Right ventricle myocardium inferior (tissue), 1 donor: Measurements from ENCODE around the gene CLNS1A. TPM values are rescaled to one million over a fixed set of nuclear protein-coding genes. Genes with fewer than 3 reads are reported as not detected.

Experiments
- ATAC-seq: fragments of 200-7000 bp; cut with Tn5 transposase; one replicate; pipeline ENCODE4 v1.9.1; 2020; ENCODE audit warnings: mild to moderate bottlenecking, moderate library complexity
- DNase-seq: peaks from one replicate; pipeline ENCODE4 v3.0.0; 2021; ENCODE audit errors: missing footprints
- intact Hi-C: fragments of 100-400 bp; cut with DNase I; formaldehyde crosslinking; loops from one replicate; pipeline ENCODE4 v1.11.0; 2022
- long read RNA-seq: library from polyadenylated mRNA; unstranded; transcript quantifications from one replicate; pipeline ENCODE4 v2.0.0, GENCODE V29; 2021
- total RNA-seq: library from RNA; stranded (reverse); fragmentation: NEBNext Ultra II Directional; extraction: Animal tissue kit (Norgen Biotek cat#: 25700); gene quantifications from one replicate; pipeline ENCODE4 v1.2.1, GENCODE V29; 2021
- donor health status: DM: no; HTN: yes; CAD: no; lungs with severe emphysema.

Gene CLNS1A, protein sequence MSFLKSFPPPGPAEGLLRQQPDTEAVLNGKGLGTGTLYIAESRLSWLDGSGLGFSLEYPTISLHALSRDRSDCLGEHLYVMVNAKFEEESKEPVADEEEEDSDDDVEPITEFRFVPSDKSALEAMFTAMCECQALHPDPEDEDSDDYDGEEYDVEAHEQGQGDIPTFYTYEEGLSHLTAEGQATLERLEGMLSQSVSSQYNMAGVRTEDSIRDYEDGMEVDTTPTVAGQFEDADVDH
- 76.9 TPM for total RNA-seq
- long read RNA-seq, transcript CLNS1A-204 (7 exons, 2,993 nt): major isoform, 30 of 32 reads
- long read RNA-seq, partial matches to known transcripts: 2 of 32 reads
- long read RNA-seq, other reads (novel, unspliced or antisense): 0 of 32 reads

DNA sequence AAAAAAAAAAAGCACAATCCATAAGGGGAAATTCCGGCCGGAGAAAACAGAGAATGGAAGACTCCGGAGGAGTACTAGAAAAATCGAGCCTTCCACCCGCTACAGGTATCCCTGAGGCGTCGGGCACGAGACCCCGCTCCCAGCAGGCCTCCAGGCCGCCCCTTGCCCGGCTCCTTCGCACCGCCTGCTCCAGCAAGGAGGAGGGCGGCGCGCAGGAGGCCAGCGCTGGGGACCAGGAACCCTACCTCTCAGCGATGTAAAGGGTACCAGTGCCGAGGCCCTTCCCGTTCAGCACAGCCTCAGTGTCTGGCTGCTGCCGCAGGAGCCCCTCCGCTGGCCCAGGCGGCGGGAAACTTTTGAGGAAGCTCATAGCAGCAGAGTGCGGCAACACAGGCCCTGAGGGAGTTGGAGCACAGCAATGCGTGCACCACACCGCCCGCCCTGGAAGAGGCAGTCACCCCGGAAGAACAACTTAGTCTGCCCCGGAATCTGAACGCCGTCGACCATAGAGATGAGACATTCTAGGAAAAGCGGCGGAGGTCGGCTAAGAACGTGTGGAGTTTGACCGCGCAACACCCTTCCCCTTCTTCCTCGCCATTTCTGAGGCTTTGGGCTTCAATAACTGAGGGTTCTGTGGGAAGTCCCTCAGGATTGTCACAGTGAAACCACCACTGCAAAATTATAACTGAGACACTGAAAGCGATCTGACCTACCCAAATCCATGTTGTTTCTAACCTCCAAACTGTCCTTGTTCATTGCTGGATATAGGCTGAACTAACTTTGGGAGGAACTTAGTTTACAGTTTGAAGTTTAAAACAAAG is at the start of gene CLNS1A:
Gene CLNS1A, minus strand, starts transcription at position 450 of the 821 bp plus-strand sequence. Its CDS starts 80 bp downstream, at position 370.
- intact Hi-C loops: loop anchor here (1.0 kb wide), 1 partner anchor 184 kb away; the partner anchor contains the start of gene AAMDC
- peak; percentile 90 for DNase-seq
- peak; percentile 98 for ATAC-seq

DNA sequence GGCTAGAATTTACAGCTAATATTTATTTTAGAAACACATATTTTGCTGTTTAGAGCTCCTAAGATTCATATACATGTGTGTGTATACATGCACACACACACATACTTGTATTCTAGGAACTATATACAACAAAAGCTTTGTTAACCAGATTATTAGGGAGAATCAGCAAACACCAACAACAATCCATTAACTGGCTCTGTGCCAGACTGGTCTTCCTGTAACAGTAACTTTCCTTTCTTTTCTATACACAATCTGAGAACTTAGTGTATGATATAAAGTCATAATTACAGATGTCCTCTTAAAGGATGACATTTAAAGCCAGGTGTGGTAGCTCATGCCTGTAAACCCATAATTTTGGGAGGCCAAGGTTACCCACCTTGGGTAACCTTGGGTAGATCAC is 49.5 kb upstream of the CLNS1A start:
- DNase-seq (no peak), ATAC-seq (no peak)
- intact Hi-C loops: no loop called here

DNA sequence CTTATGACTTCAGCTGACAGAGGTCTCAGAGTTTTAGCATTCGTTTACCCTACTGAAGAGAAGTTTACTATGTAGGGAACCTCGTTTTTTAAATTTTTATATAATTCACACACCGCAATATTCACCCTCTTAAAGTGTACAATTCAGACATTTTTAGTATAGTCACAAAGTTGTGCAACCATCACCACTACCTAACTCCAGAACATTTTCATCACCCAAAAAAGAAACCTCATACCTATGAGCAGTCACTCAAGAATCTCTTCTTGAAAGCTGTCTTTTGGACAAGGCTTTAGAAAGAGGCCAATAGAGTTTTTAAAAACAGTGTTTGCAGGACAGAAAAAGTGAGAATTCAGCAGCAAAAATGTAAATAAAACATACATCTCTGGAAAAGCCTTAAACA is 39.5 kb upstream of the CLNS1A start:
- intact Hi-C loops: no loop called here
- DNase-seq (no peak), ATAC-seq (no peak)

DNA sequence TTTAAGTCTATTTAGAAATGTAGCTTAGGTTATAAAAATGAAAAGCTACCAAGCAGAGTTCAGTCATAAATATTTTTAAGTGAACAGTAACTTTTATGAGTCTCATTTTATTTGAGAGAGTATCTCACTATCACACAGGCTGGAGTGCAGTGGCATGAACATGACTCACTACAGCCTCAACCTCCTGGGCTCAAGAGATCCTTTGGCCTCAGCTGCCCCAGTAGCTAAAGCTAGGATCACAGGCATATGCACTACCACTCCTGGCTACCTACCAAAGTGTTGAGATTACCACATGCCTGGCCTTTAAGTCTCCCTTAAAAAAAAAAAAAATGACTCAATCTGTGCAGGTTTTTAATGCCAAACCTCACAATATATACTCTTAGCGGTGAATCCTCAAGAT is 34.7 kb upstream of the CLNS1A start:
- intact Hi-C loops: no loop called here
- peak; percentile 84 for ATAC-seq
- no peak for DNase-seq

DNA sequence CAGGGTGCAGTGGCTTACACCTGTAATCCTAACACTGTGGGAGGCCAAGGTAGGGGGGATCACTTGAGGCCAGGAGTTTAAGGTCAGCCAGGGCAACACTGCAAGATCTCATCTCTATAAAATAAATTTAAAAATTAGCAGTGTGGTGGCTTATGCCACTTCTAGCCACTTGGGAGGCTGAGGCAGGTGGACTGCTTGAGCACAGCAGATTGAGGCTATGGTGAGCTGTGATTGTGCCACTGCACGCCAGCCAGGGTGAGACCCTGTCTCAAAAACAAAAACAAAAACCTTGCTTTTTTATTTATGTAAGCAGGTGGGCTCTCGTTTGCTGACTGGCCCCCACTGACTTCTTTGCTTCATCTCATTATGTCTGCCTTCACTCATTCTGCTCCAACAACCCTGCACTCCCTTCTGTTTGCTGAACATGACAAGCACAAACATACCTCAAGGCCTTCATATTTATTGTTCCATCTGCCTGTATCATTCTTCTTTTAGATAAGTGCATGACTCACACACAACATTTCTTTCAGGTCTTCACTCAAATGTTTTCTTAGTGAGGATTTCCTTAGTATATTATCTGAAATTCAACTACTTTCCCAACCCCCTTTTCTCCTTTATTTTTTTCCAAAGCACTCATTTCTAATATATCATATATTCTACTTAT is 32.4 kb upstream of the CLNS1A start:
- ATAC-seq (no peak), DNase-seq (no peak)
- intact Hi-C loops: no loop called here

DNA sequence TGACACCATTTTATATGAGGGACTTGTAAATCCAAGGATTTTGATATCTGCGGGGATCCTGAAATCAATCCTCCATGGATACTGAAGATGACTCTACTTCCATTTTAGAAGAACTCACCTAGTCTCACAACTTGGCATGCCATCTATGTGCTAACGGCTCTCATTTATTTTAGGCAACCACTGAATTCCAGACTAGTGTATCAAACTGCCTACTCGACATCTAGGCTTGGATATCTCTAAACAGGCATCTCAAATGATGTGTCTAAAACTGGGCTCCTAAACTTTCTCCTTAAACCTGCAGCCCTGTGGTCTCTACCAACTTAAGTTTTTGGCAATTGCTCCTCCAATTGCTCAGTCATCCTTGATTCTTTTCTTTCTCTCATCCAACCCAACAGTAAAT is 31.2 kb upstream of the CLNS1A start:
- intact Hi-C loops: no loop called here
- ATAC-seq: no peak
- DNase-seq: no peak

DNA sequence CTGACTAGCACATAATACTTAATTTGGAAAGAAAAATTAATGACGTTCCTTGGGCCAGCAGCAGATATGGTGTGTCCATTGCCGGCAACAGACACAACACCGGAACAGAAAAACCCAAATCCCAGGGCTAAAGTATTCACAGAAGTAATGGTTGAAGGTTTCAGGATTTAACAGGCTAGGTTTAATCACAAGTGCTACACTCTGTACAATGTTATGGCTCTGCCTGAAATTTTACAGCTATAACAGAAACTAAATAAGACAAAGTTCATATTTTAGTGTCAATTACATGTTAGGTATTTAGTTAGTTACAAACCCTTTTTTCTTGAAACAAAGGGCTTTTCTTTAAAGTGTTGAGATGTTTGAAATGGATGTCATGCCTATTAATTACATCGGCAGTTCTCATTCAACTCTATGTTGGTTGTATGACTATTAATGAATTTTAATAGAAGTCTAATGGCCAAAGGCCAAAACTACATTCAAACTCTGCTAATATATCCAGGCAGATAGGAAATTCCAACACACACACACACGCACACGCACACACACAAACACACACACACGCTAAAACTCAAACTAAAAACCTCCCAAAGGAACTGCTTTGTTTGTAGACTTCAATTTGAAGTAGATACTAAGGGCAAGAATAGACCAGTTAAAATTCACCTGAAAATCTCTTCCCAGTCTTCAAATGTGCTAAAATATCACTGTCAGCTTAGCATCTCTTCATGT is 27.8 kb upstream of the CLNS1A start:
- DNase-seq: no peak
- no peak for ATAC-seq
- intact Hi-C loops: no loop called here

DNA sequence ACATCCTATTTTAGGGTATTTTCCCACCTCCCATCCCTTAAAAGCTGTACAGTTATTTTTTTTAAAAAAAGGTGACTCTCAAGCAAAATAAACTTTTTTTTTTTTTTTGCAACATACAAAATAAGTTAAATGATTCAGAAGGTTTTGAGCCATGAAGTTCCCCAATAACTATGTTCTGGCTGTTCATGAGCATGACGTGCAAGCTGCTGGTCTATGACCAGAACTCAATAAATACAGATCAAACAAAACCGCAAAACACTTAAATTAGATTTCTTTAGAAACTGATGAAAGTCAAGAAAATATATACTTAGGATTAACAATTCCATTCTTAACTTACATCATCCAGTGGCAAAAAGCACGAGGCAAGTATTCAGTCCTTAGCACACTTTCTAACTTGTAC is 24.1 kb upstream of the CLNS1A start:
- ATAC-seq: no peak
- DNase-seq: no peak
- intact Hi-C loops: no loop called here

DNA sequence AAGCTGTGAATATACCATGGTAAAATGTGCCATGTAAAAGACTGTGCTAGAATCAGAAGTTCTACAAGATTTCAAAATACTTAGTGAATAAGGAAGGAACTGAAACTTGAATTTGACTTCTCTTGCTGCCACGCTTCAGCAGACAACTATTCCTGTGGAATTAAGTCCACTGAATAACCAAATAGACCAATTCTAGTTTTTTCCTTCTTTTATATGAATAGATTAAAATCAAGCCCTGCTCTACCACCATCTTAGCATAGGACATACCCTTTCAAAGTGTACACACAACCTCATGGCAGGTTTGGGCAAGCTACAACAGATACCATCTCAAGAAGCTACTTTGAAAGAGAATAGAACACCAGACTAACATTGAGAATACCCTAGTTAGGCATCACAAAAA is 23.4 kb upstream of the CLNS1A start:
- ATAC-seq (no peak), DNase-seq (no peak)
- intact Hi-C loops: no loop called here

DNA sequence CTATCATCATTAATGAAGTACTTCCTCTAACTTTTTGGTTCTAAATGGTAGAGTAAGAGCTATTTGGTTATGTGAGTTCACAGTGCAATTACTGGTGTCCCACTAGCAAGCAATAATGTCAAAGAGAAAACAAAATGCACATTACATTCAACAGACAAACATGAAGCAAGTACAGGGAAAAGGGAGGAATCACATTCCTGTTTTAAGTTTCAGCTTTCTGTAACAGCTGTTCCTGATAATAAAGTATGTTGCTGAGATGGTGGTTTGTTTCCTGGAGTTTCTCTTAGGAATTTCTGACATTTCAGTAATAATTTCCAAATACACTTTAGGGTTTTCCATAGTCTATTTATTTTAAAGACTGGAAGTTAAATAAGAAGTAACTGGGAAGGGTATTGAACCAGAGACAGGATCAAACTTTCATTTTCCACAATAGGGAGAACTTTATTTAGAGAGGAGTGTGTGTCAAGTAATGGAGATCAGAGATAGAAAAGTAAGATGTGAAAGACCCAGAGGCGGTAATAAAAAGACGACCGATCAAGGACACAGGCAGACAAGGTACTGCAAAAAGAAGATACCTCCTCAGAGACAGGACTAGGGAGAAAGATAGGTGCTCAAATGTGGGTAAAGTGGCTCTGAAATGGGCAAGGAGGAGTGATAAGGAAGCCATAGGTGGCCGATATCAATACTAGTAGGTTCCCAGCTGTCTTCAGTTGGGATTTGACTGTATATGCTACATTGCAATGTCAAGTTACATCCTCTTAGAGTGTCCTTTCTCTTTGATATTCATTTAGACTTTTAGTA is 20.8 kb upstream of the CLNS1A start:
- ATAC-seq (no peak), DNase-seq (no peak)
- intact Hi-C loops: no loop called here

DNA sequence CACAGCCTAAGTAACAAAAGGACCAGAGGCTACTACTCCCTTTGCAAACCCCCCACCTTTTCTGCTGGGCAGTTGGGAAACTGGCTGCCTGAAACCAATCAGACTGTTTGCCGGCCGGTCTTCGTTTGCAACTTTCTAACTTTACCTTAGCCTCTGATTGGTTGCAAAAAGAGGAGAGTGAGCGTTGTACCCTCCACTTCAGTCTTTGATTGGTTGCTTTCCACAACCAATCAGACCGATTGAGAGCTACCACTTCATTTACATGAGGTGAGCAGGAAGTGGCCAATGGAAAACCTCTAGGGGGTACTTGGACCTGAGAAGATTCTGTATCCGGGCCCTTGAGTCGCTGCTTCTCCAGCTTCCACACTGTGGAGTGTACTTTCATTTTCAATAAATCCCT is 18.8 kb upstream of the CLNS1A start:
- intact Hi-C loops: no loop called here
- ATAC-seq: no peak
- DNase-seq: no peak

DNA sequence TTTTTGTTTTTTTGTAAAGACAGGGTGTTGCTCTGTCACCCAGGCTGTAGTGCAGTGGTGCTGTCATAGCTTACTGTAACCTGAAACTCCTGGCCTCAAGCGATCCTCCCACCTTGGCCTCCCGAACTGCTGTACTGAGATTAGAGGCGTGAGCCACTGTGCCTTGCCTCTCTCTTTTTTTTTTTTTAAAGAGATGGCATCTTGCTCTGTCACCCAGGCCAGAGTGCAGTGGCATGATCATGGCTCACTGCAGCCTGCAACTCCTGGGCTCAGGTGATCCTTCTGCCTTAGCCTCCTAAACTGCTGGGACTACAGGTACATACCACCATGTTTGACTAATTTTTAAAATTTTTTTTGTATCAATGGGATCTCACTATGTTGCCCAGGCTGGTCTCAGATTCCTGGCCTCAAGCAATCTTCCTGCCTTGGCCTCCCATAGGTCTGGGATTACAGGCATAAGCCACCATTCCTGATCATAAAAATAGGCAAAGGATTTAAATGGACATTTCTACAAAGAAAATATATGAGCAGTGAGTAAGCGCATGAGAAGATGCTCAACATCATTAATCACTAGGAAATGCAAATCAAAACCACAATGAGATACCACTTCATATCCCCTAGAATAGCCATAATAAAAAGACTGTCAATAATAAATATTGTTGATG is 17.3 kb upstream of the CLNS1A start:
- ATAC-seq: no peak
- intact Hi-C loops: no loop called here
- no peak for DNase-seq

DNA sequence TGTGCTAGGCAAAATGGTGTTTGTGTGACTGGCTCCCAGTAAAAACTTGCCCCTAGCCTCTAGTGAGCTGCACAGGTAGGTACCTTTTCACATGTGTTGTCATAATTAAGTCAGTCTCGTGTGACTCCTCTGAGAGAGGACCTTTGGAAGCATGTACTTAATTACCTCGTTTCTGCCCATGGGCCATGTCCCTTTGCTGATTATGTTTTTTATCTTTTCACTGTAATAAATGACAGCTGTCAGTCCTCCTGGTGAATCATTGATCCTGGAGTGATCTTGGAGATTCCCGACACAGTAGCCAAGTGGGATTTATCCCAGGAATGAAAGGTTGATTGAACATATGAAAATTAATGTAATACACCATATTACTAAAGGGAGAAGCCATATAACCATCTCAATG is 12.5 kb upstream of the CLNS1A start:
- intact Hi-C loops: no loop called here

DNA sequence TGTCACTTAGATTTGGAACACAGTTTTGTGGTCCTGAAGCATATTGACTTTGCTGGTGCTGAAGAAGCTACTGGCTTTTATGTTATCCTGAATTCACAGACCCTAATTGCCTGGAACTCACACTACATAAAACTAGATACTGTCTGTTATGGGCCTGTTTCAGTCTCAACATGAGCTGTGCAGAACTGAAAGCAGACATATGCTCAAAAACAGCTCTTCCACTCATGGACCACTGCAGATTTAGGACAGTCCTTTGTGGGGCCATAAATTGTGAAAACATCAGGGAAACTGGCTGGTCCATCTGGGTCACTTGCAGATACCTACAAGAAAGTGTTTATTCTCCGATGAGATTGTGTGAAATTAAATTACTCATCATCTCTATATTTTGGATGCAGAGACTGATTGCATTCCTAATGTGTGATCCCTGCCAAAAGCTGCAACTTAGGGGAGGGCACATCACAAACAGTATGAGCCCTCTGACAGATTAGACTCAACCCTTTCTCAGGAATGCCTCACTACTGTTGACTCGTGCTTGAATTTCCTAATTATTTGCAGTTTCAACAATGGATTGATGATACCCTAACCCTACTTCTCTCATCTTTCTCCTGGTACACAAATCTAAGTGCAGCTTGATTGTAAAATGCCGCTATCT is 10.2 kb upstream of the CLNS1A start:
- DNase-seq: no peak
- no peak for ATAC-seq
- intact Hi-C loops: no loop called here

More for the DNA sequence above, 12.5 kb upstream of the CLNS1A start:
- DNase-seq (no peak), ATAC-seq (no peak)

DNA sequence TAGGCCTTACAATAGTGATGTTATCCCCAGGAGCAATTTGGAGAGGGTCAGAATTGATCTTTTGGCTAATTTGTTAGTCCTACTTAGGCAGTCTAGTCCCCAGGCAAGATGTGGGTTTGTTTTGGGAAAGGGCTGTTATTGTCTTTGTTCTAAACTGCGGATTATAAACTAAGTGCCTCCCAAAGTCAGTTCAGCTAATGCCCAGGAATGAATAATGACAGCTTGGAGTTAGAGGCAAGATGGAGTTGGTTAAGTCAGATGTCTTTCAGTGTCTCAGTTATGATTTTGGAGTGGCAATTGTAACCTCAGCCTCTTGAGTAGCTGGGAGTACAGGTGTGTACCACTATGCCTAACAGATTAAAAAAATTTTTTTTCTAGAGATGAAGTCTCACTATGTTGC is 7.3 kb upstream of the CLNS1A start:
- intact Hi-C loops: no loop called here
- DNase-seq (no peak), ATAC-seq (no peak)

DNA sequence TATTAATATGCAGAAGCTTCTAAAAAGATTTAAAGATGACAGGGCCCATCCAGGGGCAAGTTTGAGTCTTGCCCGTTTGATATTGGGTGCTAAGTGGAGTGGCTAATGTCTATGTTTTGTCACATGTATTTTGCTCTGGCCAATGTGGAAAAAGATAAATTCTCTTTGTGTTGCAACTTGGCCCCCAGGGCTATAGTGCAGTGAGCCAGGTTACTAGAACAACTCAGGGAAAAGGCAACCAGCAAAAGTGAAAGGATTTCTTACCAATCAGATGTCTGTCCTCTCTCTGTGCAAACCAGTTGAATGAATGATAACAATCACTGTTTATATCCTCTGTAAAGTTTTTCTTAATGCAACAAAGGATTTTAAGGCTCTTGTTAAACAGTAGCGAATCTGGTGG is 4.6 kb upstream of the CLNS1A start:
- ATAC-seq (no peak), DNase-seq (no peak)
- intact Hi-C loops: no loop called here

DNA sequence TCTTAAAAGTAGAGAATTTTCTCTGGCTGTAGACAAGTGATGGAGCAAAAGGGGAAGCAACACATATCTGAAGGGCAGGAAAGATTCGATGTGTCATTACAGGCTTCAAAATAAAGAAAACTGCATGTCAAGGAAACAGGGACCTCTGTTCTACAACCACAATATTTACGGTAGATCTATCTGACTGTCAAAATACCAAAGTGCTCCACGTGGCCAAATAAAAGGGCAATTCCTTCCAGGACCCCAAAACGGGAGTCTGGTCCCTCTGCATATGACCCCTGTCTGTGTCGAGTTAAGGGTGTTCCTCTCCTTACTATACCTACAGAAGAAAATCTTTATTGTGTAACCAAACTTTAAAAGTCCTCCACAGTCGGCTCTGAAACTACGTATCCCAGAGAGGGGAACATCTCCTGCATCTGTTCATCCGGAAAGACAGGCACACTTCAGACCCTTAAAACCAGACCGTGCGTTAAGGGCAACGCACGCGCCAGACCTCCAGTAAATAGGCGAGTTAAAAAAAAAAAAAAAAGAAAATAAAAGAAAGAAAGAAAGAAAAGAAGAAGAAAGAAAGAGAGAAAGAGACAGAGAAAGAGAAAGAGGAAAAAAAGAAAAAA is 756 bp downstream of the CLNS1A start:
- ATAC-seq (no peak), DNase-seq (no peak)
- intact Hi-C loops: loop anchor here (1.0 kb wide), 1 partner anchor 184 kb away; the partner anchor contains the start of gene AAMDC
